Upper lobe of left lung (tissue), 6 donors: ENCODE data around the gene ANKAR. TPM values are rescaled to one million over a fixed set of nuclear protein-coding genes. Genes with fewer than 3 reads are reported as not detected.
A peak's percentile ranks its signal among the peaks of the same experiment; 100 is the strongest.
"Not testable (repeated sequence)": the region's sequence is repeated elsewhere in the genome, so short reads cannot be mapped to it uniquely, and the experiment has no call there.

Experiments
- ATAC-seq, 2 donors: fragments of 200-7000 bp; cut with Tn5 transposase; one replicate each; pipeline ENCODE4 v1.9.1; 2022; ENCODE audit warnings: mild to moderate bottlenecking in 2 of 2, moderate library complexity in 2 of 2; ENCODE audit not compliant: low FRiP score in 2 of 2
- DNase-seq, 2 donors: peaks; one replicate each; pipeline ENCODE4 v3.0.0-alpha.2; 2019 to 2020
- H3K27ac ChIP-seq, 4 donors: fragments of 200-600 bp; sonication (generic); one replicate each; pipeline ENCODE4 v1.5.1; 2016 to 2019
- H3K27me3 ChIP-seq, 4 donors: fragments of 200-600 bp; sonication (generic); one replicate each; pipeline ENCODE4 v1.5.1; 2017 to 2019
- H3K36me3 ChIP-seq, 4 donors: fragments of 200-600 bp; sonication (generic); one replicate each; pipeline ENCODE4 v1.5.1; 2016 to 2019
- H3K4me1 ChIP-seq, 4 donors: fragments of 200-600 bp; sonication (generic); one replicate each; pipeline ENCODE4 v1.5.1; 2018 to 2019
- H3K4me3 ChIP-seq, 4 donors: fragments of 200-600 bp; sonication (generic); one replicate each; pipeline ENCODE4 v1.5.1; 2017 to 2019; ENCODE audit warnings: mild to moderate bottlenecking in 2 of 4, moderate library complexity in 1 of 4
- H3K9me3 ChIP-seq, 4 donors: fragments of 200-600 bp; sonication (generic); one replicate each; pipeline ENCODE4 v1.5.1; 2018 to 2019
- CTCF ChIP-seq, 6 experiments: fragments of 450-650 bp in 4 of 6; fragments of 200-600 bp in 2 of 6; sonication (generic) in 2 of 6; IDR thresholded peaks; one replicate each; pipeline ENCODE4 v1.5.1; 2016 to 2019; ENCODE audit warnings: antibody characterized with exemption in 6 of 6
- EP300 ChIP-seq, 4 donors: sonication (generic); formaldehyde crosslinking; IDR thresholded peaks; one replicate each; pipeline ENCODE4 v1.5.1; 2017; ENCODE audit warnings: antibody characterized with exemption in 4 of 4, control low read depth in 2 of 4
- POLR2A ChIP-seq, 4 donors: fragments of 450-650 bp; IDR thresholded peaks; one replicate each; pipeline ENCODE4 v1.5.1; 2016 to 2017; ENCODE audit warnings: antibody characterized with exemption in 4 of 4, mild to moderate bottlenecking in 2 of 4
- POLR2AphosphoS5 ChIP-seq, 2 donors: sonication (generic); formaldehyde crosslinking; IDR thresholded peaks; one replicate each; pipeline ENCODE4 v1.5.1; 2017; ENCODE audit warnings: antibody characterized with exemption in 2 of 2
- WGBS, 2 donors: methylation state at CpG; one replicate each; pipeline ENCODE4 v1.1.5; 2017 to 2018; 5-methylcytosine and 5-hydroxymethylcytosine counted together
- total RNA-seq, 6 donors: library from RNA; depleted of rRNA in 4 of 6; stranded (reverse); fragments of >200 nt in 4 of 6; gene quantifications; one replicate each; pipeline versions ENCODE4 v1.1.0 to v1.2.1, GENCODE V29; 2016 to 2021
- donor health status: DM: no; HTN: no; CAD: no; lungs with moderate emphysema.
- donor health status: DM: no; HTN: yes; CAD: no; lungs with severe emphysema.

Gene ANKAR
- total RNA-seq, 6 donors from 2014 or later, result 8.0 to 13.1 (median 9.2) TPM

- Histone ChIP-seq H3K4me3 (peak within 1 kb of the TSS; percentile 66 to 90 (median 82)), H3K36me3 (peaks cover 0 to 13% (median 3%) of the 10 kb centered on the region in 4 donors), H3K27me3 (no peaks in the 10 kb centered on the region), H3K27ac (peak within 1 kb of the TSS; percentile 80 to 97 (median 88)), H3K4me1 (peaks cover 25 to 50% (median 32%) of the 10 kb centered on the region in 4 donors), H3K9me3 (no peaks in the 10 kb centered on the region)
- 0% methylated on average over 34 to 45 of the region's 46 CpGs for WGBS, 2 donors
- DNase-seq, result peak; percentile 97 to 99
- TF ChIP-seq POLR2A (IDR thresholded peaks at IDR 0.05), result peak in 3 of 4 donors; percentile 83 to 91 (median 87)
- peak; percentile 83 to 99 (median 97) for TF ChIP-seq CTCF (IDR thresholded peaks at IDR 0.05)
- TF ChIP-seq EP300 (IDR thresholded peaks at IDR 0.05), result peak in 1 of 4 donors; percentile 28
- TF ChIP-seq POLR2AphosphoS5 (IDR thresholded peaks at IDR 0.05), result peak; percentile 93 to 98
- ATAC-seq, result peak; percentile 98
Measured at GRCh38 chr2:189661148-189661956, 13.1 kb upstream of the ANKAR start, which contains the start of gene ASNSD1. Gene ASNSD1, plus strand, starts transcription at chr2:189661459. Its CDS starts 4,674 bp downstream, at chr2:189666133.

- no peaks in the 10 kb centered on the region for H3K9me3 ChIP-seq
- WGBS, 2 donors, result 4 to 9% methylated on average over 9 of the region's 9 CpGs
- TF ChIP-seq POLR2A (IDR thresholded peaks at IDR 0.05) (no peak), EP300 (IDR thresholded peaks at IDR 0.05) (no peak), CTCF (IDR thresholded peaks at IDR 0.05) (no peak), POLR2AphosphoS5 (IDR thresholded peaks at IDR 0.05) (no peak)
- no peaks in the 10 kb centered on the region for H3K27me3 ChIP-seq
- ATAC-seq (no peak), DNase-seq (no peak)
- peaks cover 25 to 50% (median 34%) of the 10 kb centered on the region in 4 donors for H3K4me1 ChIP-seq
- peak overlapping the region; percentile 80 to 97 (median 88) for H3K27ac ChIP-seq
- peaks cover 0 to 19% (median 6%) of the 10 kb centered on the region in 4 donors for H3K36me3 ChIP-seq
- H3K4me3 ChIP-seq, result peak overlapping the region; percentile 66 to 90 (median 82)
Measured at GRCh38 chr2:189661957-189662321, 12.5 kb upstream of the ANKAR start.

DNA sequence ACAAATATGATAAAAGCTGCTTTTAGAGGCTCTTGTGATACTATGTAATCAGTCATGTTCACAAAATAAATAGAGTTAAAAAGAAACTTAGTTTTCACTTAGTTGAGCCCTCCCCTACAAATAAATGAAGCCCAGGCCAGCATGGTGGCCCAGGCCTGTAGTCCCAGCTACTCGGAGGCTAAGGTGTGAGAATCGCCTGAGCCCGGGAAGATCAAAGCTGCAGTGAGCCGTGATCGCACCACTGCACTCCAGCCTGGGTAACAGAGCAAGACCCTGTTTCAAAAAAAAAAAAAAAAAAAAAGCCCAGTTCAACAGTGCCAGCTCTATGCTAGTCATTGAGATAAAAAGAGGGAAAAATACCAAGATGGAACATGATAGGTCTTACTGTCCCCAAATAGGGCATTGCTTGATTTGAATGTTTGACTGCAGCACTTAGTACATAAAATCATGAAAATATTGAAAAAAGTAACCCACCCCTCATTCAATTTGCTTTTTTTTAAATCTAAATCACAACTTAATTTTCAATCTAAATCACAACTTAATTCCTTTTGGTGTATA is 11.7 kb upstream of the ANKAR start:
- no peaks in the 10 kb centered on the region for H3K27me3 ChIP-seq
- no peaks in the 10 kb centered on the region for H3K9me3 ChIP-seq
- peaks cover 5 to 27% (median 10%) of the 10 kb centered on the region in 4 donors for H3K36me3 ChIP-seq
- H3K4me3 ChIP-seq, result peak overlapping the region in 3 of 4 donors; percentile 76 to 90 (median 89)
- 73 to 74% methylated on average over 5 of the region's 5 CpGs for WGBS, 2 donors
- peaks cover 22 to 47% (median 30%) of the 10 kb centered on the region in 4 donors for H3K4me1 ChIP-seq
- TF ChIP-seq CTCF (IDR thresholded peaks at IDR 0.05) (no peak), EP300 (IDR thresholded peaks at IDR 0.05) (no peak), POLR2A (IDR thresholded peaks at IDR 0.05) (no peak), POLR2AphosphoS5 (IDR thresholded peaks at IDR 0.05) (no peak)
- DNase-seq (peak in 1 of 2 donors; percentile 2), ATAC-seq (no peak)
- H3K27ac ChIP-seq, result peak overlapping the region in 1 of 4 donors; percentile 14

GRCh38 chr2:189663319-189663718 is 11.2 kb upstream of the ANKAR start:
- not testable (repeated sequence) for H3K27ac ChIP-seq, H3K27me3 ChIP-seq, ATAC-seq, H3K9me3 ChIP-seq, H3K4me3 ChIP-seq
- DNase-seq, result peak in 1 of 2 donors; percentile 25
- WGBS, 2 donors, result 93 to 99% methylated on average over 12 of the region's 12 CpGs
- Histone ChIP-seq H3K4me1 (peaks cover 19 to 41% (median 25%) of the 10 kb centered on the region in 4 donors), H3K36me3 (peaks cover 10 to 32% (median 13%) of the 10 kb centered on the region in 4 donors)

GRCh38 chr2:189669913-189670312 is 4.6 kb upstream of the ANKAR start:
- Histone ChIP-seq H3K27ac (no peak overlapping the region), H3K36me3 (peaks cover 15 to 65% (median 32%) of the 10 kb centered on the region in 4 donors), H3K4me3 (no peak overlapping the region), H3K4me1 (peaks cover 0 to 14% (median 6%) of the 10 kb centered on the region in 4 donors), H3K27me3 (no peaks in the 10 kb centered on the region), H3K9me3 (no peaks in the 10 kb centered on the region)
- DNase-seq (no peak), ATAC-seq (no peak)
- no peak for TF ChIP-seq POLR2AphosphoS5 (IDR thresholded peaks at IDR 0.05)
- TF ChIP-seq POLR2A (IDR thresholded peaks at IDR 0.05), result no peak
- no peak for TF ChIP-seq EP300 (IDR thresholded peaks at IDR 0.05)
- TF ChIP-seq CTCF (IDR thresholded peaks at IDR 0.05), result no peak
- 98% methylated on average over 5 of the region's 5 CpGs for WGBS, 2 donors
